ENCODE results near the gene MRPS5.

Gene MRPS5

DNA sequence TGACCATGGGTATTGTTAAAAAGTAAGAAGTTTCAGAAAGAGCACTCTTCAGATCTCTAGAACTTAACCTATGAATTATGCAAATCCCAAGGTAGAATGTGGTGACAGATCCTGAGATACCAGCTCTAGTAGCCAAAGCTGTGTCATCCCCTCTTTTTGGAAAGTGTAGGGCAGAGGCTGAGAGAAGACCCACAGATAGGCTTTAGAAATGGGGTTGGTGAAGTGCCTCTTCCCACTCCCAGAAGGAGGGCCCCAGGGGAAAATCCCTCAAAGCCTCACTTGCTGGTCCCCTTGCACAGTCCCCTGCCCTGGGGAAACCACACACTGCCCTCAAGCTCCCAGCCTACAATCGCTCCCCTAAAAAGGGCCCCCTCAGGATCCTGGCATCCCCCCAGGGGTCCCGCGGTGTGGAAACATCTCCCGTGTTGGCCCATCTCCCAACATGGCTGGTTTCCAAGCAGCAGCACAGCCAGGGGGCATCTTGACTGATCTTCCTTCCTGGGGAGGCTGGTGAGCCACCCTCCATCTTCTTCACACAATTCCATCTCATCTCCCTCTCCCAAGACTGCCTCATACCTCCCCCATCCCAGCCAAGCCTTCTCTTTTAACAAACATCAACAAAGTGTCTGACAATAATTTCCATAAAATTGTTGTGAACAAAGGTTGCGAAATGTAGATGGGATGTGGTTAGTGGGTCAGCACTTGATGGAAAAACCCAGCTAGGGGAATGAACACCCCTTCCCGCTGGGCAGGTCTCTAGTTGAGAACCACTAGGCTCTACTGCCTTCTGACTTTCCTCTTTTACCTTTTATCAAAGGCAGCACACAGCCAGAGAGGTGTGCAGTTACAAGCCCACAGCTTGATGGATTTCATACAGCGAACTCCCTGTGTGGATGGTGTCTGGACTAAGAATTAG lies 71.0 kb downstream of the MRPS5 start:
- TF ChIP-seq TCF12 (IDR thresholded peaks at IDR 0.05; ENCODE audit: low read depth) (no peak), RAD21 (IDR thresholded peaks at IDR 0.05; ENCODE audit: low read depth) (no peak), EP300 (IDR thresholded peaks at IDR 0.05; ENCODE audit: borderline replicate concordance) (no peak), FOXM1 (IDR thresholded peaks at IDR 0.05; ENCODE audit: borderline replicate concordance, low read depth) (no peak), NFIC (IDR thresholded peaks at IDR 0.05) (0 out of 2 replicates have a peak, but pooled peaks have one; percentile 28), ZBTB7A (IDR thresholded peaks at IDR 0.05; ENCODE audit: low read depth) (no peak), YY1 (IDR thresholded peaks at IDR 0.05; ENCODE audit: low read depth) (no peak), CEBPB (IDR thresholded peaks at IDR 0.05) (peak; percentile 64), TAF1 (IDR thresholded peaks at IDR 0.05; ENCODE audit: low read depth) (no peak), EGR1 (IDR thresholded peaks at IDR 0.05) (no peak), TEAD4 (IDR thresholded peaks at IDR 0.05) (no peak), CREB1 (IDR thresholded peaks at IDR 0.05; ENCODE audit: low read depth) (no peak)
- TF ChIP-seq, protein P1, sequence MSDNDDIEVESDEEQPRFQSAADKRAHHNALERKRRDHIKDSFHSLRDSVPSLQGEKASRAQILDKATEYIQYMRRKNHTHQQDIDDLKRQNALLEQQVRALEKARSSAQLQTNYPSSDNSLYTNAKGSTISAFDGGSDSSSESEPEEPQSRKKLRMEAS (IDR thresholded peaks at IDR 0.05), result no peak
- TF ChIP-seq, protein P2, sequence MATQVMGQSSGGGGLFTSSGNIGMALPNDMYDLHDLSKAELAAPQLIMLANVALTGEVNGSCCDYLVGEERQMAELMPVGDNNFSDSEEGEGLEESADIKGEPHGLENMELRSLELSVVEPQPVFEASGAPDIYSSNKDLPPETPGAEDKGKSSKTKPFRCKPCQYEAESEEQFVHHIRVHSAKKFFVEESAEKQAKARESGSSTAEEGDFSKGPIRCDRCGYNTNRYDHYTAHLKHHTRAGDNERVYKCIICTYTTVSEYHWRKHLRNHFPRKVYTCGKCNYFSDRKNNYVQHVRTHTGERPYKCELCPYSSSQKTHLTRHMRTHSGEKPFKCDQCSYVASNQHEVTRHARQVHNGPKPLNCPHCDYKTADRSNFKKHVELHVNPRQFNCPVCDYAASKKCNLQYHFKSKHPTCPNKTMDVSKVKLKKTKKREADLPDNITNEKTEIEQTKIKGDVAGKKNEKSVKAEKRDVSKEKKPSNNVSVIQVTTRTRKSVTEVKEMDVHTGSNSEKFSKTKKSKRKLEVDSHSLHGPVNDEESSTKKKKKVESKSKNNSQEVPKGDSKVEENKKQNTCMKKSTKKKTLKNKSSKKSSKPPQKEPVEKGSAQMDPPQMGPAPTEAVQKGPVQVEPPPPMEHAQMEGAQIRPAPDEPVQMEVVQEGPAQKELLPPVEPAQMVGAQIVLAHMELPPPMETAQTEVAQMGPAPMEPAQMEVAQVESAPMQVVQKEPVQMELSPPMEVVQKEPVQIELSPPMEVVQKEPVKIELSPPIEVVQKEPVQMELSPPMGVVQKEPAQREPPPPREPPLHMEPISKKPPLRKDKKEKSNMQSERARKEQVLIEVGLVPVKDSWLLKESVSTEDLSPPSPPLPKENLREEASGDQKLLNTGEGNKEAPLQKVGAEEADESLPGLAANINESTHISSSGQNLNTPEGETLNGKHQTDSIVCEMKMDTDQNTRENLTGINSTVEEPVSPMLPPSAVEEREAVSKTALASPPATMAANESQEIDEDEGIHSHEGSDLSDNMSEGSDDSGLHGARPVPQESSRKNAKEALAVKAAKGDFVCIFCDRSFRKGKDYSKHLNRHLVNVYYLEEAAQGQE (IDR thresholded peaks at IDR 0.05; ENCODE audit: low read depth), result no peak
- TF ChIP-seq, protein P3, sequence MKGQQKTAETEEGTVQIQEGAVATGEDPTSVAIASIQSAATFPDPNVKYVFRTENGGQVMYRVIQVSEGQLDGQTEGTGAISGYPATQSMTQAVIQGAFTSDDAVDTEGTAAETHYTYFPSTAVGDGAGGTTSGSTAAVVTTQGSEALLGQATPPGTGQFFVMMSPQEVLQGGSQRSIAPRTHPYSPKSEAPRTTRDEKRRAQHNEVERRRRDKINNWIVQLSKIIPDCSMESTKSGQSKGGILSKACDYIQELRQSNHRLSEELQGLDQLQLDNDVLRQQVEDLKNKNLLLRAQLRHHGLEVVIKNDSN (IDR thresholded peaks at IDR 0.05), result no peak

DNA sequence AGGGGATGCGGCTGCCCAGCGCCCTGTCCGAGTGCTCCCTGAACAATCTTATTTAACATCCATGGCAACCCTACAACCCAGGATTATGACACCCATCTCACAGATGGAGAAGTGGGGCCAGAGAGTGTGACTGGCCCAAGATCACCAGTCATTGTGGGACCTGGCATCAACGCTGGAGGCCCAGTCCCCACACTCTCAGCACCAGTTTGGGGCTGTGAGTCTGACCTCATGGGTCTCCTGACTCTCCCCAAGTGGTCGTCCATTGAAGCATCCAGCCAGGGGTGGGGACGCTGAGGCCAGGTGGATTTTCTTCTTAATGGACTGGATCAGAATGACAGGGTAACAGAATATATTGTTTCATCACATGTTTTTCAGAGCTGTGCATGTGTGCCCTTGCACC lies 71.6 kb downstream of the MRPS5 start:
- TF ChIP-seq EGR1 (IDR thresholded peaks at IDR 0.05) (no peak), YY1 (IDR thresholded peaks at IDR 0.05; ENCODE audit: low read depth) (no peak), TEAD4 (IDR thresholded peaks at IDR 0.05) (no peak), CREB1 (IDR thresholded peaks at IDR 0.05; ENCODE audit: low read depth) (no peak), ZBTB7A (IDR thresholded peaks at IDR 0.05; ENCODE audit: low read depth) (no peak), RAD21 (IDR thresholded peaks at IDR 0.05; ENCODE audit: low read depth) (no peak), TAF1 (IDR thresholded peaks at IDR 0.05; ENCODE audit: low read depth) (no peak), TCF12 (IDR thresholded peaks at IDR 0.05; ENCODE audit: low read depth) (no peak), FOXM1 (IDR thresholded peaks at IDR 0.05; ENCODE audit: borderline replicate concordance, low read depth) (no peak), NFIC (IDR thresholded peaks at IDR 0.05) (no peak), CEBPB (IDR thresholded peaks at IDR 0.05) (no peak)
- TF ChIP-seq, protein P1 (IDR thresholded peaks at IDR 0.05), result no peak

DNA sequence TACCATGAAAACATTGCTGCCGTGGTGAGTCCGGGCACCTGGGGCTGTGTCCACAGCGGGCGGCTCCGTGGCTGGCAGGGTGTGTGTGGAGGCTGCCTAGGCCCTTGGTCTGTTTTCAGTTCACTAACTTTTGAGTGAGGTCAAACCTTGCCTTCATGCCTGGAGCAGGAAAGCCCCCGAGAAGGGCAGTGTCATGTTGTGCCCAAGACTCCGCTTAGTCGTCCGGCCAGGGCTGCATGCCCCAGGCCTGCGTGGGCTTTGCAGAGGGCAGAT lies 72.0 kb downstream of the MRPS5 start:
- TF ChIP-seq TEAD4 (IDR thresholded peaks at IDR 0.05) (no peak), TCF12 (IDR thresholded peaks at IDR 0.05; ENCODE audit: low read depth) (no peak), YY1 (IDR thresholded peaks at IDR 0.05; ENCODE audit: low read depth) (no peak), FOXM1 (IDR thresholded peaks at IDR 0.05; ENCODE audit: borderline replicate concordance, low read depth) (no peak), TAF1 (IDR thresholded peaks at IDR 0.05; ENCODE audit: low read depth) (no peak), RAD21 (IDR thresholded peaks at IDR 0.05; ENCODE audit: low read depth) (no peak), EP300 (IDR thresholded peaks at IDR 0.05; ENCODE audit: borderline replicate concordance) (no peak), NFIC (IDR thresholded peaks at IDR 0.05) (no peak), EGR1 (IDR thresholded peaks at IDR 0.05) (no peak), CEBPB (IDR thresholded peaks at IDR 0.05) (no peak), ZBTB7A (IDR thresholded peaks at IDR 0.05; ENCODE audit: low read depth) (no peak), CREB1 (IDR thresholded peaks at IDR 0.05; ENCODE audit: low read depth) (no peak)
- TF ChIP-seq, protein P2 (IDR thresholded peaks at IDR 0.05; ENCODE audit: low read depth), result no peak
- TF ChIP-seq, protein P1 (IDR thresholded peaks at IDR 0.05), result no peak
- TF ChIP-seq, protein P3 (IDR thresholded peaks at IDR 0.05), result no peak

DNA sequence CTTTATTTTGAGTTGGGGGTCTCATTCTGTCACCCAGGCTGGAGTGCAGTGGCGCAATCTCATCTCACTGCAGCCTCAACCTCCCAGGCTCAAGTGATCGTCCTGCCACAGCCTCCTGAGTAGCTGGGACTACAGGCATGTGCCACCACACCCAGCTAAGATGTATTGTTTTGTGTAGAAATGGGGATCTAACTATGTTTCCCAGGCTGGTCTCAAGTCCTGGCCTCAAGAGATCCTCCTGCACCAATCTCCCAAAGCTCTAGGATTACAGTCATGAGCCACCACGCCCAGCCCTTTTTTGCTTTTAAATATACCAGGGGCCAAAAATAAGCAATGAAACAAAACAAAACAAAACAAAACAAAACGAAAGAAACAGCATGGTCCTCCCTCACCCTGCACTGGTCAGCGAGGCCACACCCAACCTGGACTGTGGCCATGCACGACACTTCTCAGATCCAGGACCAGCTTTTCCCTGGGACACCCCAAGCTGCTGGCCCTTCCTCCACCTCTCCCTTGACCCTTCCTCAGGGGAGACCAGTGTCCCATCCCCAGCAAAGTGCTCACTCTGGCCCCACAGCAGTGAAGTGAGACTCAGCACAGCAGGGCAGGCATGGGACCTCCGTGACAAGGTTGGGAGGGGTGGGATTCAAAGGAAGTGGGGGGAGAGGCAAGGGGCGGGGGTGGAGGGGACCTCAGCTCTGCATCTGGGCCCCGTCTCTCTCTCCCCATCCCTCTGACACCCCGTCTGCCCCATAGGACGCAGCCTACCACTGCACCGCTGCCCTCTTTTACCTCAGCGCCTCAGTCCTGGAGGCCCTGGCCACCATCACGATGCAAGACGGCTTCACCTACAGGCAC lies 72.6 kb downstream of the MRPS5 start:
- TF ChIP-seq YY1 (IDR thresholded peaks at IDR 0.05; ENCODE audit: low read depth) (no peak), ZBTB7A (IDR thresholded peaks at IDR 0.05; ENCODE audit: low read depth) (no peak), EGR1 (IDR thresholded peaks at IDR 0.05) (no peak), TCF12 (IDR thresholded peaks at IDR 0.05; ENCODE audit: low read depth) (no peak), NFIC (IDR thresholded peaks at IDR 0.05) (no peak), CEBPB (IDR thresholded peaks at IDR 0.05) (no peak), TEAD4 (IDR thresholded peaks at IDR 0.05) (no peak), RAD21 (IDR thresholded peaks at IDR 0.05; ENCODE audit: low read depth) (no peak), EP300 (IDR thresholded peaks at IDR 0.05; ENCODE audit: borderline replicate concordance) (no peak), TAF1 (IDR thresholded peaks at IDR 0.05; ENCODE audit: low read depth) (no peak), CREB1 (IDR thresholded peaks at IDR 0.05; ENCODE audit: low read depth) (no peak), FOXM1 (IDR thresholded peaks at IDR 0.05; ENCODE audit: borderline replicate concordance, low read depth) (no peak)
- TF ChIP-seq, protein P1 (IDR thresholded peaks at IDR 0.05), result no peak
- TF ChIP-seq, protein P3 (IDR thresholded peaks at IDR 0.05), result no peak
